Effector memory CD8-positive, alpha-beta T cell (primary cell): Measurements from ENCODE around the gene PIK3R6.
"Not testable (repeated sequence)": the region's sequence is repeated elsewhere in the genome, so short reads cannot be mapped to it uniquely, and the experiment has no call there.

Experiments used
- ATAC-seq: fragments of 150-1000 bp; cut with Tn5 transposase; replicated peaks from 2 replicates; pipeline ENCODE4 v1.10.0; 2021; ENCODE audit warnings: mild to moderate bottlenecking, moderate library complexity
- DNase-seq, 3 experiments: peaks; one replicate each; pipeline ENCODE4 v3.0.0; 2021
- H3K27ac Mint-ChIP-seq, 2 donors: one replicate each; pipeline ENCODE4 v1.8.0; 2022; ENCODE audit warnings: mild to moderate bottlenecking in 2 of 2, mixed read lengths in 2 of 2, moderate library complexity in 2 of 2
- H3K27me3 Mint-ChIP-seq, 2 donors: one replicate each; pipeline ENCODE4 v1.8.0; 2022; ENCODE audit warnings: mixed read lengths in 2 of 2
- H3K36me3 Mint-ChIP-seq: one replicate; pipeline ENCODE4 v1.8.0; 2022; ENCODE audit warnings: mild to moderate bottlenecking, moderate library complexity, mixed read lengths; ENCODE audit not compliant: insufficient read depth
- H3K4me1 Mint-ChIP-seq, 2 donors: one replicate each; pipeline ENCODE4 v1.8.0; 2022; ENCODE audit warnings: low read depth in 2 of 2, mixed read lengths in 2 of 2
- H3K4me3 Mint-ChIP-seq, 2 donors: one replicate each; pipeline ENCODE4 v1.8.0; 2022; ENCODE audit warnings: mild to moderate bottlenecking in 2 of 2, mixed read lengths in 2 of 2, moderate library complexity in 2 of 2
- H3K9me3 Mint-ChIP-seq, 2 donors: one replicate each; pipeline ENCODE4 v1.8.0; 2022; ENCODE audit warnings: mixed read lengths in 2 of 2

The PIK3R6 gene

GRCh38 chr17:8889458-8890210, 22.2 kb upstream of the PIK3R6 start:
- Mint-ChIP-seq H3K4me3 (no peak overlapping the region), H3K27me3 (no peaks in the 10 kb centered on the region), H3K36me3 (peaks cover 74% of the 10 kb centered on the region), H3K4me1 (peaks cover 12 to 21% of the 10 kb centered on the region in 2 donors), H3K9me3 (no peaks in the 10 kb centered on the region), H3K27ac (peak overlapping the region; percentile 52 to 71)
- DNase-seq (no peak), ATAC-seq (no peak)

- Mint-ChIP-seq H3K27me3 (no peaks in the 10 kb centered on the region), H3K4me3 (no peak overlapping the region), H3K4me1 (peaks cover 14 to 24% of the 10 kb centered on the region in 2 donors), H3K27ac (peak overlapping the region in 1 of 2 donors; percentile 71), H3K9me3 (no peaks in the 10 kb centered on the region), H3K36me3 (peaks cover 78% of the 10 kb centered on the region)
- no peak for ATAC-seq
- DNase-seq: no peak
These were observed 21.3 kb upstream of the PIK3R6 start for GRCh38 chr17:8888704-8889302.

GRCh38 chr17:8887834-8888703, 20.6 kb upstream of the PIK3R6 start:
- H3K27me3 Mint-ChIP-seq: no peaks in the 10 kb centered on the region
- ATAC-seq (no peak), DNase-seq (no peak)
- H3K9me3 Mint-ChIP-seq: no peaks in the 10 kb centered on the region
- peaks cover 18 to 27% of the 10 kb centered on the region in 2 donors for H3K4me1 Mint-ChIP-seq
- peak overlapping the region in 1 of 2 donors; percentile 71 for H3K27ac Mint-ChIP-seq
- peaks cover 77% of the 10 kb centered on the region for H3K36me3 Mint-ChIP-seq
- no peak overlapping the region for H3K4me3 Mint-ChIP-seq

GRCh38 chr17:8887301-8887700, 19.8 kb upstream of the PIK3R6 start:
- peaks cover 17 to 25% of the 10 kb centered on the region in 2 donors for H3K4me1 Mint-ChIP-seq
- no peak overlapping the region for H3K4me3 Mint-ChIP-seq
- H3K27ac Mint-ChIP-seq: peak overlapping the region in 1 of 2 donors; percentile 63
- no peaks in the 10 kb centered on the region for H3K9me3 Mint-ChIP-seq
- ATAC-seq: no peak
- H3K36me3 Mint-ChIP-seq: peaks cover 77% of the 10 kb centered on the region
- DNase-seq: no peak
- no peaks in the 10 kb centered on the region for H3K27me3 Mint-ChIP-seq

GRCh38 chr17:8885967-8886684, 18.7 kb upstream of the PIK3R6 start:
- ATAC-seq: no peak
- peak overlapping the region; percentile 50 to 63 for H3K27ac Mint-ChIP-seq
- peaks cover 77% of the 10 kb centered on the region for H3K36me3 Mint-ChIP-seq

GRCh38 chr17:8885163-8885966, 17.9 kb upstream of the PIK3R6 start:
- peak; percentile 31 to 61 (median 40) for DNase-seq
- not testable (repeated sequence) for H3K9me3 Mint-ChIP-seq, H3K27me3 Mint-ChIP-seq, H3K4me3 Mint-ChIP-seq
- peak; percentile 69 for ATAC-seq
- H3K27ac Mint-ChIP-seq: peak overlapping the region; percentile 31 to 63
- peaks cover 77% of the 10 kb centered on the region for H3K36me3 Mint-ChIP-seq
- H3K4me1 Mint-ChIP-seq: peaks cover 18 to 20% of the 10 kb centered on the region in 2 donors

More at GRCh38 chr17:8885967-8886684, 18.7 kb upstream of the PIK3R6 start:
- DNase-seq: no peak
- Mint-ChIP-seq H3K9me3 (no peaks in the 10 kb centered on the region), H3K4me3 (no peak overlapping the region), H3K27me3 (no peaks in the 10 kb centered on the region), H3K4me1 (peaks cover 16 to 20% of the 10 kb centered on the region in 2 donors)

- no peak for DNase-seq
These were observed 17.0 kb upstream of the PIK3R6 start for GRCh38 chr17:8884336-8884990.

GRCh38 chr17:8883353-8883752, 15.9 kb upstream of the PIK3R6 start:
- DNase-seq: no peak
- Mint-ChIP-seq H3K9me3 (no peaks in the 10 kb centered on the region), H3K27ac (peak overlapping the region; percentile 14 to 53), H3K4me1 (peaks cover 18 to 20% of the 10 kb centered on the region in 2 donors), H3K4me3 (no peak overlapping the region), H3K27me3 (no peaks in the 10 kb centered on the region), H3K36me3 (peaks cover 85% of the 10 kb centered on the region)
- ATAC-seq: no peak

More at GRCh38 chr17:8884336-8884990, 17.0 kb upstream of the PIK3R6 start:
- ATAC-seq: no peak
- H3K36me3 Mint-ChIP-seq: peaks cover 81% of the 10 kb centered on the region
- no peaks in the 10 kb centered on the region for H3K27me3 Mint-ChIP-seq
- no peak overlapping the region for H3K4me3 Mint-ChIP-seq
- H3K27ac Mint-ChIP-seq: peak overlapping the region; percentile 14 to 53
- peaks cover 18 to 20% of the 10 kb centered on the region in 2 donors for H3K4me1 Mint-ChIP-seq
- no peaks in the 10 kb centered on the region for H3K9me3 Mint-ChIP-seq

GRCh38 chr17:8881606-8882005, 14.1 kb upstream of the PIK3R6 start:
- no peaks in the 10 kb centered on the region for H3K9me3 Mint-ChIP-seq
- H3K27me3 Mint-ChIP-seq: no peaks in the 10 kb centered on the region
- no peak overlapping the region for H3K4me3 Mint-ChIP-seq
- peaks cover 87% of the 10 kb centered on the region for H3K36me3 Mint-ChIP-seq
- H3K27ac Mint-ChIP-seq: peak overlapping the region; percentile 7 to 35
- peaks cover 16 to 24% of the 10 kb centered on the region in 2 donors for H3K4me1 Mint-ChIP-seq
- no peak for DNase-seq
- ATAC-seq: no peak

GRCh38 chr17:8880466-8880865, 13.0 kb upstream of the PIK3R6 start:
- Mint-ChIP-seq H3K4me1 (peaks cover 14 to 20% of the 10 kb centered on the region in 2 donors), H3K27ac (peak overlapping the region in 1 of 2 donors; percentile 72), H3K27me3 (no peaks in the 10 kb centered on the region), H3K36me3 (peaks cover 80% of the 10 kb centered on the region), H3K4me3 (no peak overlapping the region), H3K9me3 (no peaks in the 10 kb centered on the region)
- DNase-seq: no peak
- no peak for ATAC-seq

- DNase-seq: no peak
- Mint-ChIP-seq H3K27me3 (no peaks in the 10 kb centered on the region), H3K36me3 (peaks cover 75% of the 10 kb centered on the region), H3K27ac (peak overlapping the region in 1 of 2 donors; percentile 67), H3K9me3 (no peaks in the 10 kb centered on the region), H3K4me3 (no peak overlapping the region), H3K4me1 (peaks cover 12 to 28% of the 10 kb centered on the region in 2 donors)
- no peak for ATAC-seq
These were observed 11.9 kb upstream of the PIK3R6 start for GRCh38 chr17:8879410-8879809.

GRCh38 chr17:8877984-8878383, 10.5 kb upstream of the PIK3R6 start:
- Mint-ChIP-seq H3K27me3 (no peaks in the 10 kb centered on the region), H3K4me1 (peaks cover 12 to 19% of the 10 kb centered on the region in 2 donors), H3K4me3 (no peak overlapping the region), H3K36me3 (peaks cover 67% of the 10 kb centered on the region), H3K27ac (peak overlapping the region; percentile 1 to 78), H3K9me3 (no peaks in the 10 kb centered on the region)
- DNase-seq (no peak), ATAC-seq (no peak)
